GM12872 (cell line): ENCODE data around the gene HPS5.

Experiments
- CTCF ChIP-seq: IDR thresholded peaks from 3 replicates; pipeline ENCODE4 v1.5.1; 2011; ENCODE audit warnings: low read depth, mild to moderate bottlenecking, low read length, moderate library complexity; ENCODE audit not compliant: insufficient read depth

The HPS5 gene

GRCh38 chr11:18330921-18331320 lies 9.0 kb upstream of the HPS5 start:
- TF ChIP-seq CTCF: no peak

GRCh38 chr11:18329196-18329870 lies 7.4 kb upstream of the HPS5 start:
- no peak for TF ChIP-seq CTCF

- no peak for TF ChIP-seq CTCF
These were observed 2.4 kb upstream of the HPS5 start for GRCh38 chr11:18324381-18324780.

- no peak for TF ChIP-seq CTCF
These were observed 1.1 kb upstream of the HPS5 start for GRCh38 chr11:18322818-18323570.

- TF ChIP-seq CTCF: no peak
These were observed 367 bp downstream of the HPS5 start for GRCh38 chr11:18321578-18321968.

- TF ChIP-seq CTCF: no peak
These were observed 1.3 kb downstream of the HPS5 start for GRCh38 chr11:18320617-18321016.

- TF ChIP-seq CTCF: no peak
These were observed 2.0 kb downstream of the HPS5 start for GRCh38 chr11:18319914-18320313.
